HG03139 (cell line): Measurements from ENCODE around the gene SERPINA5.
"Not testable (repeated sequence)": the region's sequence is repeated elsewhere in the genome, so short reads cannot be mapped to it uniquely, and the experiment has no call there.

Experiments used
- ATAC-seq: cut with Tn5 transposase; IDR thresholded peaks from one replicate; pipeline ENCODE4 v1.9.1; 2021; ENCODE audit not compliant: unreplicated experiment

The SERPINA5 gene

DNA sequence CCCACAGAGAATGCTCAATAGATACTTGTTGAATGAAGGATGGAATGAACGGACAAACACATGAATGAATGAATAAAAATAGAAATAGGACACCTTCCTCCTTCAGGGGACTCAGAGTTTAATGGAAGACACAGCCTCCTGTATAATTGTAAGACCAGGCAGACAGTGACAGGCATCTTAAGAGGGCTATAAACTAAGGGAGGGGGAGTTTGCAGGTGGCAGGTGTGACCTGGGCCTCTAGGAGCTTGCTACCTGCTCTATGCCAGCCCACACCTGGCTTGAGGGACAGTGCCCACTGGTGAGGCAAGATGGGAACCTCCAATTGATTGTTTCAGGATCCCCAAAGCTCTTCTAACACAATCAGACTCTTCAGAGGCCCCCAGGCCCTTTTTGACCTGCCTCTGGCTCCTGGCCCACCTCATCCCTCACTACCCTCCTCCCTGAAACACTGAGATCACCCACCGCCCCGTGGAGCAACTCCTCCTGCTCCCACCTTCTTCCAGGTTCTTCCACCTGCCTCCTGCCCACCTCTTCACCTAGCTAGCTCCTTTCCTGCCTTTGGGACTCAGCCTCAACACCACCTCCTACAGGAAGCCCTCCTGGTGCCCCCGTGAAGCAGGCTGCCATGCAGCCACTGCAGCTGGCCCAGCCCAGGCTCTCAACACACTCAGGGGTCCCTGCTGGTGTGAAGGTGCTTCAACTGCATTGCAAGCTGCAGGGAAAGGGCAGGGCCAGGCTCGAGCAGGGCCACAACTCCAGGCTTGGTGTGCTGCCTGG is 40.3 kb downstream of the SERPINA5 start:
- ATAC-seq, result no peak

DNA sequence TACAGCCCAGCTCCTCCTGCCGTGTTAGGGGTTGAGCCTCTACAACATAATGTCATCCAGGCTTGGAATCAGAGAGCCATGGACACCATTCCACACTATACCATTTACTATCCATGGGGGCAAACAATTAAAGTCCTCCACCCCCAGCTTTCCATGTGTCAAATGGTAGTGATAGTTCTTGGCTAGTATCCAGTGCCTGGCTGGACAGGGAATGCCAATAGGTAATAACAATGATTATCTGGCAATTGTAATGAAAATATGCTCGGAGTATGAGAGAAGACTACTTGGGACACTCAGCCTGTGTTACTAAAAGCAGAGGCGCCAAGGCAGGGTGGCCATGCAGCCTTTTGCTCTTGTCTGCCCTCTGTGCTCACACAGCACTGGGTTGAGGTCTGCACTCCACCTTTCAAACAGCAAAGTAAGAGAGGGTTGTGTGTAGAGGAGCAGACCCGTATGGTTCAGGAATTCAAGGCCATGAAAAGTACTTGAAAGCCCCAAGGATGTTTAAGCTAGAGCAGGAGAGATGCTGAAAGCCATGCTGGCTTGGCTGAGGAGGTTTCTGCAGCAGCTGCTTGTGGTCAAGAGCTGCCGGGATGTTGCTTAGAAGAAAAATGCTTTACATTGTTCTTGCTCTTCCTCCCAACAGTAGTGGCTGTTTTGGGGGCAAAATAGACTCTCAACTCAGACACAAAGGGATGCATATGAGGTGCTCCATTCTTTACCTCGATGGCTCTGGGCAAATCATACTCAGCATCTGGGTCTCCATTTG is 41.6 kb downstream of the SERPINA5 start:
- ATAC-seq, result no peak

DNA sequence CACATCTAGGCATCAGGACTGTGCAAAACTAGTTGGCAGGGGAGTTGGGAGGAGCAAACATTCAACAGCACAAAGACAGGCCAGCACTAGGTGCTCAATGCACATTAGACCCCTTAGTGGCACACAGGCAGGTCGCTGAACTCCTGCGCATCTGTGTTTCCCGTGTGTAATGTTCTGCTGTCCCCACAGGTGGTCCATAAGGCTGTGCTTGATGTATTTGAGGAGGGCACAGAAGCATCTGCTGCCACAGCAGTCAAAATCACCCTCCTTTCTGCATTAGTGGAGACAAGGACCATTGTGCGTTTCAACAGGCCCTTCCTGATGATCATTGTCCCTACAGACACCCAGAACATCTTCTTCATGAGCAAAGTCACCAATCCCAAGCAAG is 42.2 kb downstream of the SERPINA5 start:
- ATAC-seq, result no peak

DNA sequence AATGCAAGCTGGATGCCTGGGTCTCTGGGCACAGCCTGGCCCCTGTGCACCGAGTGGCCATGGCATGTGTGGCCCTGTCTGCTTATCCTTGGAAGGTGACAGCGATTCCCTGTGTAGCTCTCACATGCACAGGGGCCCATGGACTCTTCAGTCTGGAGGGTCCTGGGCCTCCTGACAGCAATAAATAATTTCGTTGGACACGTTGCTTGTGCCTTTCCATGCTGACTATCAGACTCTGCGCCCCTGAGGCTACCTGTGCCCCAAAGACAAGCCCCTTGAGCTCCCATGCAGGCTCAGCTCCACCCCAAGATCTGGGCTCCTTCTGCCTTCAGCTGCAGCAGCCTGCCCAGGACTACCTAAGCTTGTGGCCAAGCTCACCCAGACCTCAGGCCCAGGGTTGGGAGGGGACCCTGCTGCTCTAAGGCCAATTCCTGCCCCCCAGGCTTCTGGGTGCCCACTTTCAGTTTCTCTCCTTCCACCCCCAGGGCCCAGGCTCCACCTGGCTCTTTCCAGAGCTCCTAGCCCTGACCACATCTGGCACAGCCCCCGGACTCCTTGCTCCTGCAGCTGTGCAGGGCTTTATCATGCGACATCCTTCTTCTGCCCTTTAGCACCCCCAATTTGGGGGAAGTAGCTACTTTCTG is 42.8 kb downstream of the SERPINA5 start:
- ATAC-seq, result no peak

DNA sequence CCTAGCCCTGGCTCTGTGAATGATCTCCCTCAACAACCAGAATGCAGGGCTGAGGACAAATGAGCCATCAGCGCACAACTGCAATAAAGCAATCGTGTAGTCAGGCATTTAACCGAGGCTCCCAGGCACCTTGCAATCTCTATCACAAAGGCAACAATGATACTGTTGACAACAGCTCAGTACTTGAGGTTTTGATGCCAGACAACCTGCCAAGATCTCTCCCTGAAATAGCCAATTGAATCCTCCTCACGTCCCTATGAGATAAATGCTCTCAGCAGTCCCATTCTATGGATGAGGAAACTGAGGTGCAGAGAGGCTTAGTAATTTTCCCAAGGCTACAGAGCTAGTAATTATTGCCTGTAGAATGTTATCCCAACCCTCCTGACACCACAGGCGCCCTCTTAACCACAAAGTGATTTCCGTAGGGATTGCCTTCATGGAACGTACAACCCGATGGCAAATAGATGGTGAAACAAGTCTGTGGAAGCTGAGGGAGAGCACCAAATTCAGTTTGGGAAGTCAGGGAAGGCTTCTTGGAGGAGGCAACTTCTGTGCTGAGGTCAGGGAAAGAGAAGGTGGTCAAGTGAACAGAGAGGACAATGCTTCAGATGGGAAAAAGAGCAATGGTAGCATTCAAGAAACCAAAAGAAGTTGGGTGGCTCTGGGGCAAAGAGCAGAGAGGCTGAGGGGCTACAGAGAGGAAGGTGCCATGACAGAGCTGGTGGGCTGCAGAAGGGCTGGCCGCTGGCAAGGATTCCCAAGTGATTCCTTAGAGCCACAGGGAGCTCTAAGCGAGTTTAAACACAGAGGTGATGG is 43.5 kb downstream of the SERPINA5 start:
- no peak for ATAC-seq

DNA sequence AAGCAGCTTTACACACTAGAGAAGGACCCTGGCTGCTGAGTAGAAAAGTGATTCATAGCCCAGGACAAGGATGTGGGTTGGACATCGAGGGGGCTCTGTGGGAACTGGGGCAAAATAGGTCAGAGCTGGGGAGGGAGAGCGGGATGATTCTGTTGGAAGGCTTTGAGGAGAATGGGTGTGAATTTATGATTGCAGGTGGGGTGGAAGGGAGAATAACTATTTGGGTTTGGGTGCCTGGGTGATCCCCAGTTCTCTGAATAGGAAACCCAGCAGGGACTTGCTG is 44.1 kb downstream of the SERPINA5 start:
- ATAC-seq, result no peak

DNA sequence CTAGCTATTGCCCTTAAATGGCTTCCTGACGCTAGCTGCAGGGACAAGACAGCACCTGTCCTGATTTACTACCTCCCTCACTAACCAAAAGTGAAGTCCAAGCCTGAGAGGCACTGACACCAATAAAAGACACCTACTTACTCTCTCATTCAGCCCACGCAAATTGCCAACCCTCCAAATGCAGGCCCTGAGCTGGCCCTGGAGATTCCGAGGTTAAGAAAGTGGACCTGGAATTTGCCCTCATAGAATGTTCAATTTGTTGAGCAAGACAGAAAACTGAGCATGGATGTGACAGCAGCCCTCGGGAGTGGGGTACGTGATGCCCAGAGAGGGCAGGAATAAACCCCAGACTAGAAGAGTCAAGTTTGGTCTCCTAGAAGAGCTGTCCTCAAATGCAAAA is 47.4 kb downstream of the SERPINA5 start:
- ATAC-seq, result no peak

DNA sequence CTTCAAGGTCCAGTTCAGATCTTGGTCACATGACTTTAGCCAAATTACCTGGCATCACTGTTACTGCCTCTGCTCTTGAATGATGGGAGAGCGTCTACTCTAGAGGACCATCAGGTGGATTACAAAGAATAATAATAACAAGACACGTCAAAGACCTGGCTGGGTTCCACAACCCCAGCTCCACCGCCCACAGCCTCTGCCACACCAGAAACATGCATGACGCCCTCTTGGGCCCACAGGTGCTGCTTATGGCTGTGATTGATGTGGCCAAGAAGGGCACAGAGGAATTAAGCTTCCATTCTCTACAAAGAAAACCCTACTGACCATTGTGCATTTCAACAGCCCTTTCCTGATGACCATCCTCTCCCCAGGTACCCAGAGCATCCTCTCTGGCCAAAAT is 49.2 kb downstream of the SERPINA5 start:
- ATAC-seq, result no peak

DNA sequence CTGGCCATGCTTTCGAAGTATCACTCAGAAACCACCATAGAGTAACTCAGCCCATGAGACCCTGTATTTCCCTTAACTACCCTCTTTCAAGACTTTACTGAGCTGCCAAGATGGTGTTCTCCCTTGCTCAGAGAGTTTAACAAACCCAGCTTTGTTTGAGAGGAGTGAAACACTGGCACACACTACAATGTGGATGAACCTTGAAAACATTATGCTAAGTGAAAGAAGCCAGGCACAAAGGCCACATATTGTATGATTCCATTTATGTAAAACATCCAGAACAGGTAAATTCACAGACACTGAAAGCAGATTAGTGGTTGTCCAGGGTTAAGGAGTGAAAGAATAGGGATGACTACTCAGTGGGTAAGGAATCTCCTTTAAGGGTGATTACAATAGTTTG is 49.8 kb downstream of the SERPINA5 start:
- no peak for ATAC-seq

DNA sequence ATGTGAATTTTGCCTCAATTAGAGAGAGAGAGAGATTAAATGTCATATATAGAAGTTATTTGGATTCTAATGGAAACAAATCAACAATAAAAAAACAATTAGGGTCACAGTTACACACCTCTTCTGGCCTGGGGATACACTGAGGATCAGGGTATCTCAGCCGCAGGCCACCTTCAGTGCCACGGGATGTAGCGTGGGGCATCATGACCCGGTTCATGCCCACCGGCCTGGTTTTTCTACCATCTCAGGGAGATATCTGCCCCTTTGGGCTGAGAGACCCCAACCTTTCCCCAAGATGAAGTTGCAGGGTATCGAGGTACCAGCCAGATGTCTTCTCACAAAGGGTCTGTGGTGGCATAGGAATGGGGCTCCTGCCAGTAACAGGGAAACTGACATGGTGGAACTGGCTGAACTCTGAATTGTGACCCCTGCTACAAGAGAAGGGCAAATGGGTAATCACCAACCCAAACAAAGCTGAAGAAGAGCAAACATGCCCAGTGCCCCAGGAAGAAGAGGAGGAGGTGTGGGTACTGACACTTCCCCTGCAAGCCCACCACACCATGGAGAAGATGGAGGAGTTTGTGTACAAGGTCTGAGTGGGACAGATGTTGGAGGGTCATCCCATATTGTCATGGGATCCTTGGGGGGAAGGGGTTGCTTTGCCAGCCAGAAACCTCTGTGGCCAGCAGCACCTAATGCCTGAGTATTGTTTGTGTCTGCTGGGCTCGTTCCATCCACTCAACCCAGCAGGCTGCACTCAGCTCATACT is 50.5 kb downstream of the SERPINA5 start:
- no peak for ATAC-seq

DNA sequence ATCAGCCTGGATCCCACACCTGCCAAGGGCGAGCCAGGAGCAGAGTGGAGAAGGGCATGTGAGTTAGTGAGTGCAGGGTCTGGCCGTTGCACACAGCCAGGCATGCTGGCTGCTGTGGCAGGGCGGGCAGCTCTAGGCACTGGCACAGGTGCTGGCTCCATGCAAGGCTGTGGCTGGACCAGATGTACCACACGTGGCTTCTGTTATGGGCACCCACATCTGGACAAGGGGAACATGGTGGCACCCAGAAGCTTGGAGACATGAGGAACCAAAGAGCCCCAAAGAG is 51.0 kb downstream of the SERPINA5 start:
- ATAC-seq, result no peak

DNA sequence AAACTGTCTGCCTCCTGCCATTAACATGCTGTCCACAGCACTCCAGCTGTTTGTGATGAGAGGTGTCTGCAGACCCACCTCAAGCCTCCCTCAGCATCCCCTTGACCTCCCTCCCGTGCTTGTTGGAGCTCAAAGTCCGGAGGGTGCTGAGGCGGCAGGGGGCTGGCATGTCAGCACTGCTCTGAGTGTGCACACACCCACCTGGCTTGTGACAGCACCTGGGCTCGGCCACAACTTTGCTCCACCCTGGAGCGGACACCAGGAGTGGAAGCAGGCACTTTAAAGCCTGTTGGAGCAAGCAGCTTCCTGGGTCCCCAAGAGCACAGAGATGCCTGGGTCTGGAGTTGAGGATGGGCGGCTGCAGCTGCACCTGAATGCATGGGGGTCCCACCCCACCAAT is 51.9 kb downstream of the SERPINA5 start:
- no peak for ATAC-seq

DNA sequence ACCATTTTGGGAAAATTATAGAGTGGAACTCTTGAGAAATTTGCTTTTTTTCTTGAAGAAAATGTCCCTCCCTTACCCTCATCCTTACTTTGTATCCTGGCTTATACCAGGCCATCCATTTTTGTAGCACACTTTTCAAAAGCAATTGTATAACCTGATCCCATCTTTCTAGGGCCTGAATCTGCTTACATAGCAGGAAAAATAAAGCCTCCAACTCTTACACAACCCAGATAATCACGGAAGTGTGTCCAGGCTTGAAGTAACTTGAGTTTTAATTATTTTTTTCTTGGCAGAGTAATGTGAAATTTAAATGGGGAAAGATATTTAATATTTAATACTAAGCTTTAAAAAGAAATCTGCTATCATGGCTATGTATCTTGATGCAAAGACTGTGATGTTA is 53.9 kb downstream of the SERPINA5 start:
- ATAC-seq, result no peak

DNA sequence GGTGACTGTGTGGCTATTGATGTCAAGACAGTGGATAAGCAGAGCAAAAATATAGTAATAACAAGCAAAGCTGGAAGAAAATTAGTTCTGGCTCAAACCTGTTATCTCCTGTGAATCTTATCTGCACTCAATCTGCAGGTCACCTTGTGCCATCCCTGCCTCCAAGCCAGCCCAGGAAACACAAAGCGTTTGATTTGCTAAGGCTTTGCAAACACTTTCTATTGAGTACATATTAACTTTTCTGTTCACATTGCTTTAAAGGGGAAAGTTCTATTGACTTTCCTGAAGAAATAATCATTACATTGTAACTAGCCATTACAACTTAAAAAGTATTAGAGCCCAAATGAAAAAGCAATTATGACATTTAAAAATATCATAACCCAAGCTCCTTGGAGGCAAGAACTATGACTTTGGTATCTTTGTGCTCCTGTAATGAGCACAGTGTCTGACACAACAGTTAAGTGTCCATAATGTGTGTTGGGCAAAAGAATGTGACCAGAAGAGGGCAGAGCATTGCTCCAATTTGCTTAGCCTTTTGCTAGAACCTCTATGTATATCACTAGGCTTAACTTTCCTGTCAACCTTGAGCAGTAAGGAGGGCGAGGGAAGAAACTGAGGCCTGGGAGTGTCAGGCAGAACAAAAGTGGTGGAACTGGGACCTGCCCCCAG is 55.7 kb downstream of the SERPINA5 start:
- no peak for ATAC-seq

DNA sequence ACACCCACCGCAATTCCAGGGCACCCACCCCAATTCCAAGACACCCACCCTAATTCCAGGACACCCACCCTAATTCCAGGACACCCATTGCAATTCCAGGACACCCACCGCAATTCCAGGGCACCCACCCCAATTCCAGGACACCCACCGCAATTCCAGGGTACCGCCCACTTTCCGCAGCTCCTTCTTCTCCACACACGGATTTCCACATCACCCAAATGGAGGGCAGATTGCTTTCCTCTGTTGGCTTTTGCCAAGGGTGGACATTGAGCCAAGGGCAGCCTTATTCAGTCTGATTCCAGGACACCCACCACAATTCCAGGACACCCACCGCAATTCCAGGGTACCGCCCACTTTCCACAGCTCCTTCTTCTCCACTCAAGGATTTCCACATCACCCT is 56.6 kb downstream of the SERPINA5 start:
- not testable (repeated sequence) for ATAC-seq

DNA sequence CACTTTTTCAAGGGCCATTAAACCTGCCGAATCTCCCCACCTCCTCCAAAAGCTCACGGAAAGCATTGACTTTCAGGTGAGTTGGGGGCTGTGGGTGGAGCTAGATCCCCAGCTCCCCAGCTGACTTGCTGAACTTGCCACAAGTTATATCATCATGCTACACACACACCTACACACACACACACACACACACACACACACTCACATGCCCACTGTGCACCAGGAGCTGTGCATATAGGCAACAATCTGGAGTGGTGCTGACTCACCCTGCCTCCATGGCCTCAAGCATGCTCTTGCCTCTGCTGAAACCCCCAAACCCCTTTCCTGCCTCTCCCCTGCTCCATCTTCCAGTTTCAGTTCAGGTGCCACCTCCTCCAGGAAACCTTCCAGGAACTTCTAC is 57.1 kb downstream of the SERPINA5 start:
- no peak for ATAC-seq

DNA sequence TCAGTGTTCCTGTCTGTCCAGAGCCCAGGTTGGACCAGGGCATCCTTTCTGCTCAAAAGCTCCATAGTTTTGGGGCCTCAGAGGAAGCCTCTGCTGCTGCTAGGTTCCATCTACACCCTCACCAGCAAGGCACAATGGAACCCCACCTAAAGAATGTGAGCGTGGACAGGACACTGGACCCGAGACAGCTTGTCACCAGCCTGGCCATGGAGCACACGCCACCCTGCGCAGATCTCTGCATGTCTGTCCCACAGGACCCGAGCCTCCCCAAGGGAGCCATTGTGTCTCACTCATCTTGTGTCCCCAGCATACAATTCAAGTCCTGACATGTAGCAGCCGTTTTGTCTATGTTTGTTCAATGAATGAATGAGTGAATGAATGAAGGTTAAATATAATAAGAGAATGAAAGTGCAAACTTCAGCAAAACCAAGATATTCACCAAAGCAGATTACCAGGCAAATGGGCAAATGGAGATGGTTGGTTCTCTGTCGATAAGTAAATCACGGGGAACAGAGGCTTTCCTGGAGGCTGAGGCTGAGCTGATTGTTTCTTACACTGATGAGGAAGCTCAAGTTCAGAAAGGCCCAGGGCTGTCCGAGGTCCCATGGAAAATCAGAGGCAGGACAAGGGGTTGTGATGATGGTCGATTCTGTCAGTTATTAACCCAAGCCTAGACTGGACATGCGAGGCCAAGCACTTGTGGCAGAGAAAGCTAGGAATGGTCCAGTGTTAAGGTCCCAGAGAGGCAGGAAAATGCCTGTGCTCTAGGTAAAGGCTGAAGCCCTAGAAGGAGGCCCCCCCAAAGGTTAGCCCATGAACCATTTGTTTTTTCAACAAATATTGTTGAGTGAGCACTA is 58.0 kb downstream of the SERPINA5 start:
- no peak for ATAC-seq

DNA sequence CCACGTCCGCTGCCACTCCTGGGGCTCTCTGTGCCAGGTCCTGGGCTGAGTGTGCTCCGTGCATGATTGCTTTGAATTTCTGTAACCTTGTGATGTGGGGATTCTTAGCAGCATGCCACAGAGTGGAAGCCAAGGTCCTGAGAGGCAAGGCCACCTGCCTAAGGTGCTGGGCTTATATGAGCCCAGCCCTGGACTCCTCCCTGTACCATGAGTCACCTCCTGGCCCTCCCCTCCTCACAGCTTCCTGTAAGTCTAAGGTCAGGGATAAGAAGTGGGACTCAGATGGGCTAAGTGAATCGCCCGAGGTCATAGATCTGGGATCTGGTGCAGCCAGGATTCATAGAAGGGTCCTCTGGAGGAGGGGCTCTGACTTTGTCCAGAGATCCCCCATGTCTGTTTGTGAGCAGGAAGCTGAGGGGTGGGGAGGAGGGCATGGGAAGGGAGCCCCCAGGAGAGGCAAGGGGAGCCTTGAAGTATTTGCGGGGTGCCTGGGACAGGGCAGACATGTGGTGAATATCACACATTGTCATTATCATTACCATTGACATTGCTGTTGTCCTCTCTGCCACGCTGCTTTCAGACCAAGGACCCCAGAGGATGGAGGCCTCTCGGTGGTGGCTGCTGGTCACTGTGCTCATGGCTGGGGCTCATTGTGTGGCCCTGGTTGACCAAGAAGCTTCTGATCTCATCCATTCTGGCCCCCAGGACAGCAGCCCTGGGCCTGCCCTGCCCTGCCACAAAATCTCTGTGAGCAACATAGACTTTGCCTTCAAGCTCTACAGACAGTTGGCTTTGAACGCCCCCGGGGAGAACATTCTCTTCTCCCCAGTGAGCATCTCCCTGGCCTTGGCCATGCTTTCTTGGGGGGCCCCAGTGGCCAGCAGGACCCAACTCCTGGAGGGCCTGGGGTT is 59.8 kb downstream of the SERPINA5 start:
- no peak for ATAC-seq

DNA sequence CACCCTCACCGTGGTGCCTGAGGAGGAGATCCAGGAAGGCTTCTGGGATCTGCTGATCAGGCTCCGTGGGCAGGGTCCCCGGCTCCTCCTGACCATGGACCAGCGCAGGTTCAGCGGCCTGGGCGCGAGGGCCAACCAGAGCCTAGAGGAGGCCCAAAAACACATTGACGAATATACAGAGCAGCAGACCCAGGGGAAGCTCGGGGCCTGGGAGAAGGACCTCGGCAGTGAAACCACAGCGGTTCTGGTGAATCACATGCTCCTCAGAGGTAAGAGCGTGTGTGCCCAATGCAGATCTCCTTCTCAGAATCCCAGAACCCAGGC is 60.4 kb downstream of the SERPINA5 start:
- ATAC-seq, result no peak
